B cell (primary cell): ENCODE measurements around the gene BARHL1. TPM values are rescaled to one million over a fixed set of nuclear protein-coding genes. Genes with fewer than 3 reads are reported as not detected.
"Not testable (repeated sequence)": the region's sequence is repeated elsewhere in the genome, so short reads cannot be mapped to it uniquely, and the experiment has no call there.

Experiments used
- ATAC-seq: fragments of 200-7000 bp; cut with Tn5 transposase; one replicate; pipeline ENCODE4 v1.10.0; 2021; ENCODE audit warnings: low read depth, mild to moderate bottlenecking, moderate number of reproducible peaks, moderate library complexity
- CTCF ChIA-PET: fragments of 350-600 bp; sonication (Branson Sonifier 250); formaldehyde crosslinking; loops from one replicate; lab custom pipeline; 2021; ENCODE audit warnings: antibody characterized with exemption, inconsistent platforms; lab: Charles Lee
- POLR2A ChIA-PET: fragments of 350-600 bp; sonication (Branson Sonifier 250); formaldehyde crosslinking; loops from one replicate; lab custom pipeline; 2021; ENCODE audit warnings: antibody characterized with exemption; lab: Charles Lee
- DNase-seq: peaks from one replicate; pipeline ENCODE4 v3.0.0; 2013
- H2AFZ ChIP-seq: 2 replicates; pipeline ENCODE4 v1.6.1; 2012; ENCODE audit warnings: mild to moderate bottlenecking, low read depth, low read length; ENCODE audit not compliant: insufficient read depth, poor library complexity, severe bottlenecking
- H3K27ac ChIP-seq, 2 donors: 1 replicate in 1 of 2; 2 replicates in 1 of 2; pipeline ENCODE4 v1.5.1; 2012 to 2013; ENCODE audit warnings: low read length in 2 of 2, mild to moderate bottlenecking in 2 of 2, moderate library complexity in 1 of 2
- H3K27me3 ChIP-seq, 4 experiments: fragments of 200-600 bp in 1 of 4; sonication (generic) in 1 of 4; replicated peaks in 1 of 4; 1 replicate in 2 of 4; 2 replicates in 2 of 4; pipeline versions ENCODE4 v1.6.1 to v1.7.0; 2013 to 2016; ENCODE audit warnings: low read length in 3 of 4, mild to moderate bottlenecking in 2 of 4, mixed read lengths in 1 of 4, moderate library complexity in 1 of 4; ENCODE audit not compliant: insufficient read depth in 4 of 4, control insufficient read depth in 3 of 4; ENCODE audit errors: control extremely low read depth in 1 of 4
- H3K36me3 ChIP-seq, 2 experiments: replicated peaks in 1 of 2; 1 replicate in 1 of 2; 2 replicates in 1 of 2; pipeline versions ENCODE4 v1.6.1 to v1.7.1; 2013; ENCODE audit warnings: low read length in 1 of 2; ENCODE audit not compliant: insufficient read depth in 2 of 2, control insufficient read depth in 1 of 2; ENCODE audit errors: control extremely low read depth in 1 of 2, extremely low read depth in 1 of 2
- H3K4me1 ChIP-seq, 2 donors: fragments of 200-600 bp in 1 of 2; sonication (generic) in 1 of 2; 1 replicate in 1 of 2; 2 replicates in 1 of 2; pipeline versions ENCODE4 v1.5.1 to v1.6.1; 2013 to 2017; ENCODE audit warnings: low read length in 2 of 2; ENCODE audit not compliant: control insufficient read depth in 2 of 2, insufficient read depth in 2 of 2
- H3K4me2 ChIP-seq: replicated peaks from 2 replicates; pipeline ENCODE3; 2012; ENCODE audit warnings: mild to moderate bottlenecking, low read depth, low read length; ENCODE audit not compliant: poor library complexity, severe bottlenecking
- H3K4me3 ChIP-seq, 5 experiments: fragments of 200-600 bp in 1 of 5; sonication (generic) in 1 of 5; 1 replicate in 3 of 5; 2 replicates in 2 of 5; pipeline versions ENCODE4 v1.5.1 to v1.7.0; 2011 to 2016; ENCODE audit warnings: low read length in 4 of 5, mild to moderate bottlenecking in 4 of 5, low read depth in 2 of 5, control low read depth in 1 of 5, moderate library complexity in 1 of 5; ENCODE audit not compliant: insufficient read depth in 1 of 5; ENCODE audit errors: control extremely low read depth in 1 of 5, extremely low read depth in 1 of 5
- H3K79me2 ChIP-seq: fragments of 200-600 bp; sonication (generic); one replicate; pipeline ENCODE4 v1.6.0; 2016; ENCODE audit warnings: low read length; ENCODE audit not compliant: control insufficient read depth, insufficient read depth
- H3K9ac ChIP-seq: fragments of 200-600 bp; sonication (generic); 2 replicates; pipeline ENCODE4 v1.6.1; 2017; ENCODE audit warnings: mild to moderate bottlenecking, low read length, moderate library complexity
- H3K9me3 ChIP-seq, 3 donors: one replicate each; pipeline versions ENCODE4 v1.6.1 to v1.7.1; 2013; ENCODE audit warnings: low read length in 2 of 3; ENCODE audit not compliant: control insufficient read depth in 2 of 3, insufficient read depth in 1 of 3; ENCODE audit errors: control extremely low read depth in 1 of 3
- H4K20me1 ChIP-seq: 2 replicates; pipeline ENCODE4 v1.6.0; 2012; ENCODE audit warnings: mild to moderate bottlenecking, low read length; ENCODE audit not compliant: insufficient read depth, control insufficient read depth, poor library complexity, severe bottlenecking
- H3K27ac Mint-ChIP-seq: one replicate; pipeline ENCODE4 v1.8.0; 2021; ENCODE audit warnings: mixed read lengths
- H3K27me3 Mint-ChIP-seq: one replicate; pipeline ENCODE4 v1.8.0; 2021; ENCODE audit warnings: mixed read lengths
- H3K4me1 Mint-ChIP-seq: one replicate; pipeline ENCODE4 v1.8.0; 2021; ENCODE audit warnings: mixed read lengths
- H3K4me3 Mint-ChIP-seq: one replicate; pipeline ENCODE4 v1.8.0; 2021; ENCODE audit warnings: mixed read lengths
- H3K9me3 Mint-ChIP-seq: one replicate; pipeline ENCODE4 v1.8.0; 2022; ENCODE audit warnings: mixed read lengths; ENCODE audit not compliant: insufficient read depth
- EZH2 ChIP-seq: IDR thresholded peaks from 2 replicates; pipeline ENCODE4 v1.6.1; 2012; ENCODE audit warnings: borderline replicate concordance, low read depth, mild to moderate bottlenecking, moderate library complexity, low read length; ENCODE audit not compliant: insufficient read depth, poor library complexity, severe bottlenecking
- WGBS: methylation state at CpG from one replicate; pipeline ENCODE4 v1.1.5; 2013; ENCODE audit warnings: missing lambda C conversion rate; ENCODE audit not compliant: insufficient coverage; 5-methylcytosine and 5-hydroxymethylcytosine counted together
- intact Hi-C: fragments of 100-400 bp; cut with micrococcal nuclease; formaldehyde crosslinking; loops from one replicate; pipeline ENCODE4 v1.10.0; 2022
- polyA plus RNA-seq: library from polyadenylated mRNA; depleted of rRNA; stranded (reverse); fragments of >200 nt; gene quantifications from 2 replicates; pipeline ENCODE4 v1.2.3, GENCODE V29; 2012
- total RNA-seq, 2 donors: library from RNA; stranded (reverse); fragments of 120-200 nt in 1 of 2; gene quantifications; 1 replicate in 1 of 2; 2 replicates in 1 of 2; pipeline versions ENCODE4 v1.2.3 to v1.2.4, GENCODE V29; 2013 to 2022
- TF ChIP-seq, protein P1 (sequence below): fragments of 200-600 bp; IDR thresholded peaks from one replicate; pipeline ENCODE4 v1.8.0; 2022; ENCODE audit warnings: antibody characterized with exemption, mild to moderate bottlenecking

BARHL1 gene
- total and polyA plus RNA-seq, 2 donors (not counting 1 experiment from before 2014, with no cell fraction given) = not detected

DNA sequence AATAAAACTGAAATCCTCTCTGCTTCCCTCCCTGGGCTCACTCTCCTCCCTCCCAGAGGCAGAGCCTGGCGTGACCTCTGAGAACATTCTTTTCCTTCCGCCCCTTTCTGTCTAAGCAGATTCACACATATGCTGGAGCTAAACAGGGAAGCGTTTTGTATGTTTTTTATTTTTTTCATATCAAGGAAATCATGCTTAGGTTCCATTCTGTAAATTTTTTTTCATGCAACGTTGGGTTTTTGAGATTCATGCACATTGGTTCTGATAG lies 20.2 kb upstream of the BARHL1 start:
- H3K27ac ChIP-seq = no peak overlapping the region
- no peak for DNase-seq
- intact Hi-C loops = no loop called here
- peaks cover 0 to 8% (median 2%) of the 10 kb centered on the region in 4 experiments for H3K27me3 ChIP-seq
- H3K4me3 ChIP-seq = no peak overlapping the region
- H2AFZ ChIP-seq = no peak overlapping the region
- no peaks in the 10 kb centered on the region for H4K20me1 ChIP-seq
- H3K4me2 ChIP-seq = no peak overlapping the region
- H3K79me2 ChIP-seq = no peaks in the 10 kb centered on the region
- no peak for TF ChIP-seq EZH2
- TF ChIP-seq, protein P1, sequence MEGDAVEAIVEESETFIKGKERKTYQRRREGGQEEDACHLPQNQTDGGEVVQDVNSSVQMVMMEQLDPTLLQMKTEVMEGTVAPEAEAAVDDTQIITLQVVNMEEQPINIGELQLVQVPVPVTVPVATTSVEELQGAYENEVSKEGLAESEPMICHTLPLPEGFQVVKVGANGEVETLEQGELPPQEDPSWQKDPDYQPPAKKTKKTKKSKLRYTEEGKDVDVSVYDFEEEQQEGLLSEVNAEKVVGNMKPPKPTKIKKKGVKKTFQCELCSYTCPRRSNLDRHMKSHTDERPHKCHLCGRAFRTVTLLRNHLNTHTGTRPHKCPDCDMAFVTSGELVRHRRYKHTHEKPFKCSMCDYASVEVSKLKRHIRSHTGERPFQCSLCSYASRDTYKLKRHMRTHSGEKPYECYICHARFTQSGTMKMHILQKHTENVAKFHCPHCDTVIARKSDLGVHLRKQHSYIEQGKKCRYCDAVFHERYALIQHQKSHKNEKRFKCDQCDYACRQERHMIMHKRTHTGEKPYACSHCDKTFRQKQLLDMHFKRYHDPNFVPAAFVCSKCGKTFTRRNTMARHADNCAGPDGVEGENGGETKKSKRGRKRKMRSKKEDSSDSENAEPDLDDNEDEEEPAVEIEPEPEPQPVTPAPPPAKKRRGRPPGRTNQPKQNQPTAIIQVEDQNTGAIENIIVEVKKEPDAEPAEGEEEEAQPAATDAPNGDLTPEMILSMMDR = no peak
- ATAC-seq = no peak
- Mint-ChIP-seq H3K27me3 (peaks cover 38% of the 10 kb centered on the region), H3K9me3 (peaks cover 2% of the 10 kb centered on the region), H3K4me1 (no peaks in the 10 kb centered on the region), H3K4me3 (no peak overlapping the region), H3K27ac (no peak overlapping the region)
- ChIA-PET CTCF (no interaction called here), POLR2A (no interaction called here)
- H3K9me3 ChIP-seq = no peaks in the 10 kb centered on the region
- H3K9ac ChIP-seq = no peak overlapping the region
- no peaks in the 10 kb centered on the region for H3K4me1 ChIP-seq
- H3K36me3 ChIP-seq = no peaks in the 10 kb centered on the region
- WGBS = 40% methylated on average over 1 of the region's 4 CpGs

DNA sequence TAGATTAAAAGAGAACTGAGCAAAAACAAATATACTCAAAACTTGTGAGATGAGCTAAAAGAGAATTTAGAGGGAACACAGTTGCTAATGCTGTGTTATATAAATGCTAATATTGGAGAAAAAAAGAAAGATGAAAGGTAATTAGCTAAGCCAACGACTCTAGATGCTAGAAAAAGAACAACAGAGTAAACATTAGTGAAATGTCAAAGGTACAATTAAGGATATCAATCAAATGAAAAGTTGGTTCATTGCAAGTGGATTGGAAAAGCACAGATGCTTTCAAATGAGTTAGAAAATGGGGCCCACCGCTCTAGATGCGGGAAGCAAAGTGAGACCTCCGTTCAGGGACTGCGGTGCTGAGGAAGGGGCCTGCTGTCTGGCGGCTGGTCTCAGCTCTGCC lies 17.9 kb upstream of the BARHL1 start:
- Histone ChIP-seq H3K36me3 (no peaks in the 10 kb centered on the region), H3K79me2 (no peaks in the 10 kb centered on the region), H3K4me3 (no peak overlapping the region), H3K27ac (no peak overlapping the region), H3K4me1 (no peaks in the 10 kb centered on the region), H3K9me3 (no peaks in the 10 kb centered on the region), H3K9ac (no peak overlapping the region), H4K20me1 (no peaks in the 10 kb centered on the region), H2AFZ (no peak overlapping the region), H3K27me3 (peaks cover 0 to 8% (median 2%) of the 10 kb centered on the region in 4 experiments), H3K4me2 (no peak overlapping the region)
- TF ChIP-seq, protein P1 = no peak
- no peak for TF ChIP-seq EZH2
- 78% methylated on average over 5 of the region's 6 CpGs for WGBS
- Mint-ChIP-seq H3K4me3 (no peak overlapping the region), H3K9me3 (peaks cover under 1% of the 10 kb centered on the region), H3K27ac (no peak overlapping the region), H3K27me3 (peaks cover 33% of the 10 kb centered on the region), H3K4me1 (no peaks in the 10 kb centered on the region)
- no peak for ATAC-seq
- CTCF ChIA-PET = interaction anchor here (0.5 kb wide), 1 partner anchor 249 kb away, joined by 3 read pairs; no protein-coding TSS in a partner anchor
- intact Hi-C loops = no loop called here
- POLR2A ChIA-PET = no interaction called here
- DNase-seq = no peak

DNA sequence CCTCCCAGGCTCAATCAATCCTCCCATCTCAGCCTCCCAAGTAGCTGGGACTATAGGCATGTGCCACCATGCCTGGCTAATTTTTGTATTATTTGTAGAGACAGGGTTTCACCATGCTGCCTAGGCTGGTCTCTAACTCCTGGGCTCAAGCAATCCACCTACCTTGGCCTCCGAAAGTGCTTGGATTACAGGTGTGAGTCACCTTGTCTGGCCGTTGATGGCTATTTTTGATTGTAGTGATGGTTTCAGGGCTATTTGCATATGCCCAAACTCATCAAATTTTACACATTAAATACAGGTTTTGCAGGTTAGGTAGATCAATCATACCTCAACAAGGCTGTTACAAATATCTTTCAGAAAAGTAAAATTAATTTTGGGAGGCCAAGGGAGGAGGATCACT lies 13.6 kb upstream of the BARHL1 start:
- H4K20me1 ChIP-seq, H3K4me1 Mint-ChIP-seq, H3K9me3 Mint-ChIP-seq, H3K4me2 ChIP-seq, H3K79me2 ChIP-seq, H3K27ac Mint-ChIP-seq, H3K27me3 ChIP-seq, intact Hi-C loops, ATAC-seq, H2AFZ ChIP-seq, H3K27ac ChIP-seq, POLR2A ChIA-PET, H3K9ac ChIP-seq, DNase-seq, H3K4me3 ChIP-seq, H3K36me3 ChIP-seq, H3K9me3 ChIP-seq, CTCF ChIA-PET, H3K4me3 Mint-ChIP-seq, H3K4me1 ChIP-seq: not testable (repeated sequence)
- no CpG with 5 or more reads among the region's 2 CpGs for WGBS
- H3K27me3 Mint-ChIP-seq = peaks cover 38% of the 10 kb centered on the region
